ENCODE results near the gene RBAK.
"Not testable (repeated sequence)": the region's sequence is repeated elsewhere in the genome, so short reads cannot be mapped to it uniquely, and the experiment has no call there.

- not testable (repeated sequence) for TF ChIP-seq CTCF, EZH2phosphoT487 (IDR thresholded peaks at IDR 0.05)
Measured at GRCh38 chr7:5020976-5021550, 24.6 kb upstream of the RBAK start.

Measured in neural progenitor cell (in vitro differentiated cells).